ENCODE results near the gene SSR3.

- TF ChIP-seq, protein P1, sequence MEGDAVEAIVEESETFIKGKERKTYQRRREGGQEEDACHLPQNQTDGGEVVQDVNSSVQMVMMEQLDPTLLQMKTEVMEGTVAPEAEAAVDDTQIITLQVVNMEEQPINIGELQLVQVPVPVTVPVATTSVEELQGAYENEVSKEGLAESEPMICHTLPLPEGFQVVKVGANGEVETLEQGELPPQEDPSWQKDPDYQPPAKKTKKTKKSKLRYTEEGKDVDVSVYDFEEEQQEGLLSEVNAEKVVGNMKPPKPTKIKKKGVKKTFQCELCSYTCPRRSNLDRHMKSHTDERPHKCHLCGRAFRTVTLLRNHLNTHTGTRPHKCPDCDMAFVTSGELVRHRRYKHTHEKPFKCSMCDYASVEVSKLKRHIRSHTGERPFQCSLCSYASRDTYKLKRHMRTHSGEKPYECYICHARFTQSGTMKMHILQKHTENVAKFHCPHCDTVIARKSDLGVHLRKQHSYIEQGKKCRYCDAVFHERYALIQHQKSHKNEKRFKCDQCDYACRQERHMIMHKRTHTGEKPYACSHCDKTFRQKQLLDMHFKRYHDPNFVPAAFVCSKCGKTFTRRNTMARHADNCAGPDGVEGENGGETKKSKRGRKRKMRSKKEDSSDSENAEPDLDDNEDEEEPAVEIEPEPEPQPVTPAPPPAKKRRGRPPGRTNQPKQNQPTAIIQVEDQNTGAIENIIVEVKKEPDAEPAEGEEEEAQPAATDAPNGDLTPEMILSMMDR (IDR thresholded peaks at IDR 0.05), result no peak
- TF ChIP-seq POLR2A (IDR thresholded peaks at IDR 0.05), result no peak
Observed at GRCh38 chr3:156586905-156587759, 32.2 kb upstream of the SSR3 start.
